Duodenal mucosa (tissue), 2 donors: ENCODE measurements around the gene CFAP206.
"Not testable (repeated sequence)": the region's sequence is repeated elsewhere in the genome, so short reads cannot be mapped to it uniquely, and the experiment has no call there.

Experiments used
- H3K27ac ChIP-seq: one replicate; pipeline ENCODE4 v1.7.0; 2013; ENCODE audit warnings: low read depth, low read length
- H3K27me3 ChIP-seq, 2 donors: one replicate each; pipeline ENCODE4 v1.7.0; 2013; ENCODE audit warnings: low read length in 2 of 2, control low read depth in 1 of 2; ENCODE audit not compliant: insufficient read depth in 2 of 2, control insufficient read depth in 1 of 2
- H3K36me3 ChIP-seq, 2 donors: one replicate each; pipeline ENCODE4 v1.7.0; 2013; ENCODE audit warnings: low read length in 2 of 2, control low read depth in 1 of 2; ENCODE audit not compliant: insufficient read depth in 2 of 2, control insufficient read depth in 1 of 2
- H3K4me1 ChIP-seq, 2 donors: one replicate each; pipeline ENCODE4 v1.7.0; 2013; ENCODE audit warnings: low read length in 2 of 2, control low read depth in 1 of 2; ENCODE audit not compliant: insufficient read depth in 2 of 2, control insufficient read depth in 1 of 2
- H3K4me3 ChIP-seq, 2 donors: one replicate each; pipeline ENCODE4 v1.7.0; 2013; ENCODE audit warnings: low read length in 2 of 2, low read depth in 1 of 2
- H3K9ac ChIP-seq, 2 donors: one replicate each; pipeline ENCODE4 v1.7.0; 2013; ENCODE audit warnings: low read length in 2 of 2, low read depth in 1 of 2
- H3K9me3 ChIP-seq, 2 donors: one replicate each; pipeline ENCODE4 v1.7.0; 2013; ENCODE audit warnings: low read length in 2 of 2, control low read depth in 1 of 2; ENCODE audit not compliant: control insufficient read depth in 1 of 2

Gene CFAP206

GRCh38 chr6:87472525-87473418 is 65.0 kb downstream of the CFAP206 start, which contains the start of gene SLC35A1:
SLC35A1 (plus strand) TSS chr6:87472974; CDS start chr6:87473004, 30 bp downstream.
- Histone ChIP-seq H3K4me1 (peaks cover 8 to 11% of the 10 kb centered on the region in 2 donors), H3K4me3 (peak within 1 kb of the TSS; percentile 95 to 98), H3K9me3 (no peaks in the 10 kb centered on the region), H3K27me3 (no peaks in the 10 kb centered on the region), H3K36me3 (no peaks in the 10 kb centered on the region), H3K27ac (peak within 1 kb of the TSS; percentile 86), H3K9ac (peak within 1 kb of the TSS; percentile 86 to 90)

- Histone ChIP-seq H3K4me1 (peaks cover 8 to 11% of the 10 kb centered on the region in 2 donors), H3K36me3 (no peaks in the 10 kb centered on the region), H3K9ac (peak overlapping the region; percentile 74 to 86), H3K27me3 (no peaks in the 10 kb centered on the region), H3K4me3 (peak overlapping the region; percentile 95 to 98), H3K27ac (peak overlapping the region; percentile 86), H3K9me3 (no peaks in the 10 kb centered on the region)
These were observed 65.7 kb downstream of the CFAP206 start for GRCh38 chr6:87473419-87473903.

GRCh38 chr6:87481931-87482330 is 74.2 kb downstream of the CFAP206 start:
- Histone ChIP-seq H3K36me3 (peaks cover 0 to 6% of the 10 kb centered on the region in 2 donors), H3K4me1 (no peaks in the 10 kb centered on the region), H3K27ac (no peak overlapping the region), H3K4me3 (no peak overlapping the region), H3K9me3 (peaks cover 7 to 9% of the 10 kb centered on the region in 2 donors), H3K27me3 (no peaks in the 10 kb centered on the region), H3K9ac (no peak overlapping the region)

GRCh38 chr6:87482366-87482765 is 74.6 kb downstream of the CFAP206 start:
- H3K36me3 ChIP-seq, result peaks cover 0 to 6% of the 10 kb centered on the region in 2 donors
- H3K9ac ChIP-seq, result no peak overlapping the region
- H3K27ac ChIP-seq, result no peak overlapping the region
- H3K4me3 ChIP-seq, result no peak overlapping the region
- no peaks in the 10 kb centered on the region for H3K4me1 ChIP-seq
- H3K9me3 ChIP-seq, result peaks cover 7 to 9% of the 10 kb centered on the region in 2 donors
- no peaks in the 10 kb centered on the region for H3K27me3 ChIP-seq

- Histone ChIP-seq H3K27ac (no peak overlapping the region), H3K4me3 (no peak overlapping the region), H3K9me3 (peaks cover 7 to 9% of the 10 kb centered on the region in 2 donors)
These were observed 76.2 kb downstream of the CFAP206 start for GRCh38 chr6:87483929-87484328.

GRCh38 chr6:87484491-87484890 is 76.7 kb downstream of the CFAP206 start:
- peaks cover 7 to 9% of the 10 kb centered on the region in 2 donors for H3K9me3 ChIP-seq
- no peak overlapping the region for H3K27ac ChIP-seq
- H3K36me3 ChIP-seq, result peaks cover 0 to 6% of the 10 kb centered on the region in 2 donors
- H3K27me3 ChIP-seq, result no peaks in the 10 kb centered on the region
- H3K4me3 ChIP-seq, result no peak overlapping the region
- no peaks in the 10 kb centered on the region for H3K4me1 ChIP-seq
- no peak overlapping the region for H3K9ac ChIP-seq

More at GRCh38 chr6:87483929-87484328, 76.2 kb downstream of the CFAP206 start:
- H3K9ac ChIP-seq, result no peak overlapping the region
- no peaks in the 10 kb centered on the region for H3K4me1 ChIP-seq
- H3K27me3 ChIP-seq, result no peaks in the 10 kb centered on the region
- H3K36me3 ChIP-seq, result peaks cover 0 to 6% of the 10 kb centered on the region in 2 donors

GRCh38 chr6:87487555-87487954 is 79.8 kb downstream of the CFAP206 start:
- Histone ChIP-seq H3K27me3 (no peaks in the 10 kb centered on the region), H3K9me3 (peaks cover 7 to 9% of the 10 kb centered on the region in 2 donors), H3K4me1 (no peaks in the 10 kb centered on the region), H3K4me3 (no peak overlapping the region), H3K36me3 (peaks cover 0 to 6% of the 10 kb centered on the region in 2 donors), H3K27ac (no peak overlapping the region), H3K9ac (no peak overlapping the region)

GRCh38 chr6:87489326-87489725 is 81.6 kb downstream of the CFAP206 start:
- not testable (repeated sequence) for H3K4me1 ChIP-seq, H3K9me3 ChIP-seq, H3K27me3 ChIP-seq, H3K9ac ChIP-seq, H3K4me3 ChIP-seq, H3K27ac ChIP-seq, H3K36me3 ChIP-seq

GRCh38 chr6:87494761-87495422 is 87.1 kb downstream of the CFAP206 start:
- Histone ChIP-seq H3K9me3 (no peaks in the 10 kb centered on the region), H3K36me3 (no peaks in the 10 kb centered on the region), H3K4me3 (no peak overlapping the region), H3K9ac (no peak overlapping the region), H3K27me3 (no peaks in the 10 kb centered on the region), H3K4me1 (no peaks in the 10 kb centered on the region), H3K27ac (no peak overlapping the region)

- Histone ChIP-seq H3K4me3 (no peak overlapping the region), H3K36me3 (peaks cover 12 to 14% of the 10 kb centered on the region in 2 donors), H3K9ac (no peak overlapping the region), H3K9me3 (no peaks in the 10 kb centered on the region), H3K4me1 (no peaks in the 10 kb centered on the region), H3K27ac (no peak overlapping the region), H3K27me3 (no peaks in the 10 kb centered on the region)
These were observed 90.3 kb downstream of the CFAP206 start for GRCh38 chr6:87498048-87498447.
